MM.1S (cell line): ENCODE measurements around the gene PKD2L2.

Source experiments
- EZH2 ChIP-seq: fragments of 300-600 bp; sonication (generic); optimal IDR thresholded peaks from 2 replicates; pipeline ENCODE3; 2017; ENCODE audit warnings: low read depth, mild to moderate bottlenecking, antibody characterized with exemption, low read length, mixed read lengths
- EZH2phosphoT487 ChIP-seq: fragments of 300-600 bp; sonication (generic); IDR thresholded peaks from 2 replicates; pipeline ENCODE4 v1.6.1; 2018; ENCODE audit warnings: antibody characterized with exemption, low read length
- TF ChIP-seq, protein P1 (sequence below): fragments of 300-600 bp; sonication (generic); IDR thresholded peaks from 2 replicates; pipeline ENCODE4 v1.5.1; 2016; ENCODE audit warnings: antibody characterized with exemption, low read length, mixed read lengths

DNA sequence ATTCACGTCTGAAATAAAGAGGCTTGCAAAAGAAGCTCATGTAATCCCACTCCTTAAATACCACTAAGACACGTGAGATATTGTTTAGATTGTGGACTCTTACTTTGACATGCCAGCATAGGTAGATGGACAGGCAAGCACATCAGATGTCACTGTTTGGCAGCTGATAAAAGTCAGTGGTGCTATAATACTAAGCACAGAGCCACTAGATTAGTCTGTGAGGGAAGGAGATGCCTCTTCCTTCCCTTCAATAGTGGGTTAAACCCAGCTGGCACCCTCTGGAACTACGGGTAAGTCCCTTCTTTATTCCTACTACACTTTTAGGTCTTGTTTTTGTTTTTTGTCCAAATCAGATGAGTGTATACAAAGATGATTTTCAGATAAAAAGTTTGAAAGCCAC lies 21.6 kb upstream of the PKD2L2 start, which contains the start of gene MYOT:
- TF ChIP-seq, protein P1, sequence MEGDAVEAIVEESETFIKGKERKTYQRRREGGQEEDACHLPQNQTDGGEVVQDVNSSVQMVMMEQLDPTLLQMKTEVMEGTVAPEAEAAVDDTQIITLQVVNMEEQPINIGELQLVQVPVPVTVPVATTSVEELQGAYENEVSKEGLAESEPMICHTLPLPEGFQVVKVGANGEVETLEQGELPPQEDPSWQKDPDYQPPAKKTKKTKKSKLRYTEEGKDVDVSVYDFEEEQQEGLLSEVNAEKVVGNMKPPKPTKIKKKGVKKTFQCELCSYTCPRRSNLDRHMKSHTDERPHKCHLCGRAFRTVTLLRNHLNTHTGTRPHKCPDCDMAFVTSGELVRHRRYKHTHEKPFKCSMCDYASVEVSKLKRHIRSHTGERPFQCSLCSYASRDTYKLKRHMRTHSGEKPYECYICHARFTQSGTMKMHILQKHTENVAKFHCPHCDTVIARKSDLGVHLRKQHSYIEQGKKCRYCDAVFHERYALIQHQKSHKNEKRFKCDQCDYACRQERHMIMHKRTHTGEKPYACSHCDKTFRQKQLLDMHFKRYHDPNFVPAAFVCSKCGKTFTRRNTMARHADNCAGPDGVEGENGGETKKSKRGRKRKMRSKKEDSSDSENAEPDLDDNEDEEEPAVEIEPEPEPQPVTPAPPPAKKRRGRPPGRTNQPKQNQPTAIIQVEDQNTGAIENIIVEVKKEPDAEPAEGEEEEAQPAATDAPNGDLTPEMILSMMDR = no peak
- TF ChIP-seq EZH2 = no peak
- TF ChIP-seq EZH2phosphoT487 = no peak
